Suprapubic skin (tissue), 4 donors: ENCODE data around the gene C9orf72. TPM values are rescaled to one million over a fixed set of nuclear protein-coding genes. Genes with fewer than 3 reads are reported as not detected.
A peak's percentile ranks its signal among the peaks of the same experiment; 100 is the strongest.

Experiments used
- DNase-seq, 2 donors: peaks; one replicate each; pipeline ENCODE4 v3.0.0-alpha.2; 2019; ENCODE audit warnings: low spot score in 2 of 2
- H3K27ac ChIP-seq: fragments of 200-600 bp; sonication (generic); one replicate; pipeline ENCODE4 v1.5.1; 2019
- H3K27me3 ChIP-seq: fragments of 200-600 bp; sonication (generic); one replicate; pipeline ENCODE4 v1.5.1; 2019
- H3K36me3 ChIP-seq: fragments of 200-600 bp; sonication (generic); one replicate; pipeline ENCODE4 v1.5.1; 2019
- H3K4me1 ChIP-seq: fragments of 200-600 bp; sonication (generic); one replicate; pipeline ENCODE4 v1.5.1; 2019
- H3K4me3 ChIP-seq: fragments of 200-600 bp; sonication (generic); one replicate; pipeline ENCODE4 v1.5.1; 2019; ENCODE audit warnings: mild to moderate bottlenecking
- H3K9me3 ChIP-seq: fragments of 200-600 bp; sonication (generic); one replicate; pipeline ENCODE4 v1.5.1; 2019
- EP300 ChIP-seq: sonication (generic); formaldehyde crosslinking; IDR thresholded peaks from one replicate; pipeline ENCODE4 v1.6.1; 2017; ENCODE audit warnings: antibody characterized with exemption
- POLR2A ChIP-seq, 2 donors: fragments of 450-650 bp; IDR thresholded peaks; one replicate each; pipeline ENCODE4 v1.6.1; 2017; ENCODE audit warnings: antibody characterized with exemption in 2 of 2, mild to moderate bottlenecking in 2 of 2, moderate library complexity in 2 of 2
- POLR2AphosphoS5 ChIP-seq, 3 donors: sonication (generic); formaldehyde crosslinking; IDR thresholded peaks; one replicate each; pipeline ENCODE4 v1.6.1; 2017; ENCODE audit warnings: antibody characterized with exemption in 3 of 3
- WGBS: methylation state at CpG from one replicate; pipeline ENCODE4 v1.1.5; 2018; 5-methylcytosine and 5-hydroxymethylcytosine counted together
- total RNA-seq, 4 donors: library from RNA; depleted of rRNA; stranded (reverse); fragments of >200 nt; gene quantifications; one replicate each; pipeline ENCODE4 v1.1.0, GENCODE V29; 2016
- TF ChIP-seq, protein P1 (sequence below), 2 donors: fragments of 200-600 bp in 1 of 2; fragments of 450-650 bp in 1 of 2; sonication (generic) in 1 of 2; IDR thresholded peaks; one replicate each; pipeline ENCODE4 v1.5.1; 2016 to 2019; ENCODE audit warnings: antibody characterized with exemption in 2 of 2, mild to moderate bottlenecking in 1 of 2, moderate library complexity in 1 of 2

C9orf72 gene
- total RNA-seq, 4 donors from 2014 or later: 12.2 to 48.3 (median 14.5) TPM

DNA sequence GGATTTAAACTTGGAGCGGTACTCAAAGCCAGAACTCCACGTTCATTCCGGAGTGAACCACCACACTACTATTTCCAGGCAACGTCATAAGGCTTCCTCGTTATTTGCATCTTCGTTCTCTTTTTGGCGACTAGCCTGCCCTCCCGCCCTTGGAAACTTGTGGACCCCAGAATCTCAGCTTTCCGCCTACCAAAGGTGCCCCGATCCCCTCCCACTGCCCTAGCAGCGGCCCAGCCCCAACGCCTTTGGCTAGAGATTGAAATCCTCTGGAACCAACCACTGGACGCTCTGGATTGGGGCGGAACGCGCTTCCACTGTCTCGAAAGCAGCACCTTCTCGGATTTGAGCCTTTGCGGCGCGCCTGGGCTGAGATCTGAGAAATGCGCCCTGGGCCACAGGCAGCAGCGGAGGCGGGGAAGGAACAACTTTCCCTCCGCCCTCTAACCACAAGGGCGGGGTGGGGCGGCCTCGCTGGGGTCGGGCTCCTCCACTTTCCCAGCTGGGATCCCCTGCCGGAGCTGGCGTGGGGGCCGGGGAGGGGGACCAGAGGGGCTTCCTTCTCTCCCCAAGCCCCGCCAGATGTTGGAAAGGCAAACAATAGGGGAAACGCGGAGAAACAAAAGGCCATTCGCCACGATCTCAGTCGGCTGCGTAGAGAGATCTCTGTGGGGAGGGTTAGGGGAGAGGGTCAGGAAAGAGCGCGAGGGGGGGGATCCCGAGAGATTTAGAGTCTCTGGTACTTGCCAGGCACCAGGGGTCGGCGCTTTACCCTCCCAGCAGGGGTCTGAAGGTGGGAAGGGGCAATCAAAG, 45.0 kb downstream of the C9orf72 start:
- DNase-seq: peak; percentile 92
- Histone ChIP-seq H3K9me3 (no peaks in the 10 kb centered on the region), H3K36me3 (no peaks in the 10 kb centered on the region), H3K4me3 (peak overlapping the region; percentile 87), H3K27ac (peak overlapping the region; percentile 93), H3K4me1 (peaks cover 32% of the 10 kb centered on the region), H3K27me3 (no peaks in the 10 kb centered on the region)
- peak; percentile 7 to 50 (median 47) for TF ChIP-seq POLR2AphosphoS5 (IDR thresholded peaks at IDR 0.05)
- TF ChIP-seq, protein P1, sequence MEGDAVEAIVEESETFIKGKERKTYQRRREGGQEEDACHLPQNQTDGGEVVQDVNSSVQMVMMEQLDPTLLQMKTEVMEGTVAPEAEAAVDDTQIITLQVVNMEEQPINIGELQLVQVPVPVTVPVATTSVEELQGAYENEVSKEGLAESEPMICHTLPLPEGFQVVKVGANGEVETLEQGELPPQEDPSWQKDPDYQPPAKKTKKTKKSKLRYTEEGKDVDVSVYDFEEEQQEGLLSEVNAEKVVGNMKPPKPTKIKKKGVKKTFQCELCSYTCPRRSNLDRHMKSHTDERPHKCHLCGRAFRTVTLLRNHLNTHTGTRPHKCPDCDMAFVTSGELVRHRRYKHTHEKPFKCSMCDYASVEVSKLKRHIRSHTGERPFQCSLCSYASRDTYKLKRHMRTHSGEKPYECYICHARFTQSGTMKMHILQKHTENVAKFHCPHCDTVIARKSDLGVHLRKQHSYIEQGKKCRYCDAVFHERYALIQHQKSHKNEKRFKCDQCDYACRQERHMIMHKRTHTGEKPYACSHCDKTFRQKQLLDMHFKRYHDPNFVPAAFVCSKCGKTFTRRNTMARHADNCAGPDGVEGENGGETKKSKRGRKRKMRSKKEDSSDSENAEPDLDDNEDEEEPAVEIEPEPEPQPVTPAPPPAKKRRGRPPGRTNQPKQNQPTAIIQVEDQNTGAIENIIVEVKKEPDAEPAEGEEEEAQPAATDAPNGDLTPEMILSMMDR (IDR thresholded peaks at IDR 0.05): no peak
- no peak for TF ChIP-seq EP300
- peak in 1 of 2 donors; percentile 26 for TF ChIP-seq POLR2A (IDR thresholded peaks at IDR 0.05)
- WGBS: 2% methylated on average over 36 of the region's 44 CpGs

DNA sequence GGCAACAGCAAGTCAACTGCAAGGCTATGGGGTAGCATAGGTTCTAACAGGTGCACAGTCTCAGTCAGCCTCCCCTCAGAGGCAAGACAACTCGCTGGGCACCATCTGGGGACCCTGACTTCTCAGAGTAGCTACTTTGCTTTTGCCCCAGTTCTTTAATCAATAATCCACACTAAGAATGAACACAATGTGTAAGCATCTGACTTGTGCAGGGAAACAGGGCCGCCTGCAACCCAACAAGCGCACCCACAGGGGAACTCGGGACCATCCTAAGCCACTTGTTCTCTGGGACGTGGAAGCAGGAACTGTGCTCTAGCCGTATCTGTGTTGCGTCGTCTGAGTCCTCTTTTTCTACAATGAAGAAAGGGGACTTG, 45.6 kb downstream of the C9orf72 start:
- H3K4me3 ChIP-seq: peak overlapping the region; percentile 87
- TF ChIP-seq, protein P1 (IDR thresholded peaks at IDR 0.05): no peak
- no peak for TF ChIP-seq EP300
- no peak for TF ChIP-seq POLR2A (IDR thresholded peaks at IDR 0.05)
- no peak for TF ChIP-seq POLR2AphosphoS5 (IDR thresholded peaks at IDR 0.05)
- 31% methylated on average over 8 of the region's 8 CpGs for WGBS
- peaks cover 31% of the 10 kb centered on the region for H3K4me1 ChIP-seq
- DNase-seq: no peak
- H3K27me3 ChIP-seq: no peaks in the 10 kb centered on the region
- no peaks in the 10 kb centered on the region for H3K36me3 ChIP-seq
- peak overlapping the region; percentile 93 for H3K27ac ChIP-seq
- no peaks in the 10 kb centered on the region for H3K9me3 ChIP-seq

DNA sequence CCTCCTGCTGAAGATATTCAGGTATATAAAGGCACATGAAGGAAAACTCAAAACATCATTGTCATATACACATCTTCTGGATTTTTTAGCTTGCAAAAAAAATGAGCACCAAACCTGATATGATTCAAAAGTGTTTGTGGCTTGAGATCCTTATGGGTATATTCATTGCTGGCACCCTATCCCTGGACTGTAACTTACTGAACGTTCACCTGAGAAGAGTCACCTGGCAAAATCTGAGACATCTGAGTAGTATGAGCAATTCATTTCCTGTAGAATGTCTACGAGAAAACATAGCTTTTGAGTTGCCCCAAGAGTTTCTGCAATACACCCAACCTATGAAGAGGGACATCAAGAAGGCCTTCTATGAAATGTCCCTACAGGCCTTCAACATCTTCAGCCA, 49.0 kb downstream of the C9orf72 start, which contains the start of gene IFNK:
TSS of gene IFNK (plus strand) at position 55 of the 400 bp plus-strand sequence. CDS start at position 102, 47 bp downstream.
- Histone ChIP-seq H3K36me3 (no peaks in the 10 kb centered on the region), H3K27ac (no peak within 1 kb of the TSS), H3K9me3 (no peaks in the 10 kb centered on the region), H3K4me3 (no peak within 1 kb of the TSS), H3K27me3 (no peaks in the 10 kb centered on the region), H3K4me1 (peaks cover 30% of the 10 kb centered on the region)
- 62% methylated on average over 2 of the region's 2 CpGs for WGBS
- no peak for DNase-seq
- no peak for TF ChIP-seq POLR2AphosphoS5 (IDR thresholded peaks at IDR 0.05)

DNA sequence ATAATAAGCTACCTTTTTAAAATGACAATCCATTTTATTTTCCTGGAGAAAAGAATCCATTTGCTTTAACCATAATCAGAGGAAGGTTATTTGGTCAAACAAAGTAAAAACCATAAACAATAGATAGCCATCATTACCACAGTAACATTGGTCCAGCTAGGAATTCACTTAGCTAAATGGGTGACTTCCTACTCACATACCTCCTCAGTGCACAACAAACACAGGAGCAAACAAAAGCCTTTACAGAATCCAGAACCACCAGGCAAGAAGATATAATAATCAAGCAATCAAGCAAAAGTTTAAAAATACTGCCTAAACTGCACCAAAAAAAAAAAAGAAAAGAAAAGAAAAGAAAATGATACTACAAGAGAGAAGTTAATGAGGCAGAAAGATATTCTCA, 50.1 kb downstream of the C9orf72 start:
- H3K27ac ChIP-seq: no peak overlapping the region
- H3K36me3 ChIP-seq: no peaks in the 10 kb centered on the region
- TF ChIP-seq POLR2AphosphoS5 (IDR thresholded peaks at IDR 0.05): no peak
- TF ChIP-seq POLR2A (IDR thresholded peaks at IDR 0.05): no peak
- TF ChIP-seq, protein P1 (IDR thresholded peaks at IDR 0.05): no peak
- TF ChIP-seq EP300: no peak
- DNase-seq: no peak
- H3K4me3 ChIP-seq: no peak overlapping the region
- peaks cover 30% of the 10 kb centered on the region for H3K4me1 ChIP-seq
- no peaks in the 10 kb centered on the region for H3K9me3 ChIP-seq
- H3K27me3 ChIP-seq: no peaks in the 10 kb centered on the region

DNA sequence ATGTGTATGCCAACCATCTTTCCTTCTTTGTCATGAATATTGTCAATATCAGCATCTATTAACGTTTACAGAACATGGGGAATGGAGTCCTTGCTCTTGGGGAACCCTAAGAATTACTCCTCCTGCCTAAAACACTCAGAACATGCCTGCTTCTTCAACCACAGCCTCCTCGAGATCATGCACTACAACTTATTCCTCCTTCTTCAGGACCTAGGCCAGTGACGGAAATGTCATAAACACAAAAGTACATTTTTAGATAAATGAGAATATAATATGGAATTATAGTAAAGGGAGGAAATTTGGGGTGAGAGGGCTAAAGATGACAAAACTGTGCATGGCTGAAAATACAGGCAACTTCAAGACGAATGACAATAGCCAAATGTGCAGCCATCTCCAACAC, 52.3 kb downstream of the C9orf72 start:
- Histone ChIP-seq H3K4me3 (no peak overlapping the region), H3K27me3 (no peaks in the 10 kb centered on the region), H3K9me3 (no peaks in the 10 kb centered on the region), H3K36me3 (no peaks in the 10 kb centered on the region), H3K4me1 (peaks cover 10% of the 10 kb centered on the region), H3K27ac (no peak overlapping the region)
- DNase-seq: no peak
- TF ChIP-seq, protein P1 (IDR thresholded peaks at IDR 0.05): no peak
- TF ChIP-seq POLR2AphosphoS5 (IDR thresholded peaks at IDR 0.05) (no peak), POLR2A (IDR thresholded peaks at IDR 0.05) (no peak), EP300 (no peak)
- WGBS: 85% methylated on average over 4 of the region's 4 CpGs
